Measurements from ENCODE around the gene GP5. TPM values are rescaled to one million over a fixed set of nuclear protein-coding genes. Genes with fewer than 3 reads are reported as not detected.

The GP5 gene
- total RNA-seq, 3 donors from 2014 or later = 0.16 TPM; not detected in 2

GRCh38 chr3:194375473-194376240 lies 23.4 kb downstream of the GP5 start:
- Histone ChIP-seq H3K9me3 (no peaks in the 10 kb centered on the region), H3K4me1 (no peaks in the 10 kb centered on the region), H3K4me3 (no peak overlapping the region), H3K36me3 (no peaks in the 10 kb centered on the region), H3K27me3 (peaks cover 0 to 3% of the 10 kb centered on the region in 2 donors), H3K27ac (no peak overlapping the region)
- TF ChIP-seq CTCF (IDR thresholded peaks at IDR 0.05) (no peak), POLR2AphosphoS5 (IDR thresholded peaks at IDR 0.05) (no peak), POLR2A (IDR thresholded peaks at IDR 0.05) (no peak)
- intact Hi-C loops (cut with DNase I; ENCODE audit: low total_unique reads) = no loop called here
- DNase-seq (ENCODE audit: low spot score in 2 of 2) = no peak

- H3K36me3 ChIP-seq = no peaks in the 10 kb centered on the region
- intact Hi-C loops (cut with DNase I; ENCODE audit: low total_unique reads) = no loop called here
- H3K27me3 ChIP-seq = peaks cover 0 to 2% of the 10 kb centered on the region in 2 donors
- no peak overlapping the region for H3K27ac ChIP-seq
- no peak overlapping the region for H3K4me3 ChIP-seq
- TF ChIP-seq POLR2AphosphoS5 (IDR thresholded peaks at IDR 0.05) (no peak), POLR2A (IDR thresholded peaks at IDR 0.05) (no peak), CTCF (IDR thresholded peaks at IDR 0.05) (no peak)
- no peaks in the 10 kb centered on the region for H3K9me3 ChIP-seq
- no peak for DNase-seq (ENCODE audit: low spot score in 2 of 2)
- H3K4me1 ChIP-seq = no peaks in the 10 kb centered on the region
Observed at GRCh38 chr3:194374935-194375334, 24.1 kb downstream of the GP5 start.

GRCh38 chr3:194373899-194374298 lies 25.2 kb downstream of the GP5 start:
- Histone ChIP-seq H3K27ac (no peak overlapping the region), H3K27me3 (peaks cover 0 to 7% of the 10 kb centered on the region in 2 donors), H3K4me3 (no peak overlapping the region), H3K9me3 (no peaks in the 10 kb centered on the region), H3K4me1 (no peaks in the 10 kb centered on the region), H3K36me3 (no peaks in the 10 kb centered on the region)
- no peak for DNase-seq (ENCODE audit: low spot score in 2 of 2)
- intact Hi-C loops (cut with DNase I; ENCODE audit: low total_unique reads) = no loop called here
- TF ChIP-seq POLR2AphosphoS5 (IDR thresholded peaks at IDR 0.05) (no peak), CTCF (IDR thresholded peaks at IDR 0.05) (no peak), POLR2A (IDR thresholded peaks at IDR 0.05) (no peak)

GRCh38 chr3:194373028-194373427 lies 26.0 kb downstream of the GP5 start:
- no peaks in the 10 kb centered on the region for H3K4me1 ChIP-seq
- H3K36me3 ChIP-seq = no peaks in the 10 kb centered on the region
- H3K27me3 ChIP-seq = peaks cover 0 to 11% of the 10 kb centered on the region in 2 donors
- no peak overlapping the region for H3K4me3 ChIP-seq
- intact Hi-C loops (cut with DNase I; ENCODE audit: low total_unique reads) = no loop called here
- no peak for DNase-seq (ENCODE audit: low spot score in 2 of 2)
- H3K9me3 ChIP-seq = no peaks in the 10 kb centered on the region
- H3K27ac ChIP-seq = no peak overlapping the region
- TF ChIP-seq POLR2AphosphoS5 (IDR thresholded peaks at IDR 0.05) = no peak

GRCh38 chr3:194370753-194371152 lies 28.3 kb downstream of the GP5 start:
- H3K27ac ChIP-seq = no peak overlapping the region
- H3K9me3 ChIP-seq = no peaks in the 10 kb centered on the region
- intact Hi-C loops (cut with DNase I; ENCODE audit: low total_unique reads) = no loop called here
- no peak for DNase-seq (ENCODE audit: low spot score in 2 of 2)
- no peaks in the 10 kb centered on the region for H3K4me1 ChIP-seq
- no peak overlapping the region for H3K4me3 ChIP-seq
- H3K36me3 ChIP-seq = no peaks in the 10 kb centered on the region
- no peak for TF ChIP-seq POLR2A (IDR thresholded peaks at IDR 0.05)
- no peak for TF ChIP-seq CTCF (IDR thresholded peaks at IDR 0.05)
- no peak for TF ChIP-seq POLR2AphosphoS5 (IDR thresholded peaks at IDR 0.05)
- peaks cover 0 to 11% of the 10 kb centered on the region in 2 donors for H3K27me3 ChIP-seq

All from breast epithelium (tissue), 4 donors.